Nephron progenitor cell (in vitro differentiated cells): ENCODE measurements around the gene CAMLG.
"Not testable (repeated sequence)": the region's sequence is repeated elsewhere in the genome, so short reads cannot be mapped to it uniquely, and the experiment has no call there.

Source experiments
- DNase-seq: peaks from one replicate; pipeline ENCODE4 v3.0.0; 2021
- H3K27ac Mint-ChIP-seq: 2 replicates; pipeline ENCODE4 v1.8.0; 2021; ENCODE audit warnings: mild to moderate bottlenecking, moderate library complexity, mixed read lengths
- H3K27me3 Mint-ChIP-seq: 2 replicates; pipeline ENCODE4 v1.8.0; 2021; ENCODE audit warnings: mild to moderate bottlenecking, low read depth, mixed read lengths; ENCODE audit not compliant: poor library complexity
- H3K36me3 Mint-ChIP-seq: 2 replicates; pipeline ENCODE4 v1.8.0; 2021; ENCODE audit warnings: low read depth, mixed read lengths
- H3K4me1 Mint-ChIP-seq: 2 replicates; pipeline ENCODE4 v1.8.0; 2021; ENCODE audit warnings: mixed read lengths
- H3K4me3 Mint-ChIP-seq: 2 replicates; pipeline ENCODE4 v1.8.0; 2021; ENCODE audit warnings: mild to moderate bottlenecking, moderate library complexity, mixed read lengths
- H3K9me3 Mint-ChIP-seq: 2 replicates; pipeline ENCODE4 v1.8.0; 2021; ENCODE audit warnings: mild to moderate bottlenecking, moderate library complexity, mixed read lengths
- TF ChIP-seq, protein P1 (sequence below): fragments of 200-600 bp; sonication (generic); IDR thresholded peaks from 2 replicates; pipeline ENCODE4 v1.5.0; 2021; ENCODE audit warnings: antibody characterized with exemption

CAMLG gene

DNA sequence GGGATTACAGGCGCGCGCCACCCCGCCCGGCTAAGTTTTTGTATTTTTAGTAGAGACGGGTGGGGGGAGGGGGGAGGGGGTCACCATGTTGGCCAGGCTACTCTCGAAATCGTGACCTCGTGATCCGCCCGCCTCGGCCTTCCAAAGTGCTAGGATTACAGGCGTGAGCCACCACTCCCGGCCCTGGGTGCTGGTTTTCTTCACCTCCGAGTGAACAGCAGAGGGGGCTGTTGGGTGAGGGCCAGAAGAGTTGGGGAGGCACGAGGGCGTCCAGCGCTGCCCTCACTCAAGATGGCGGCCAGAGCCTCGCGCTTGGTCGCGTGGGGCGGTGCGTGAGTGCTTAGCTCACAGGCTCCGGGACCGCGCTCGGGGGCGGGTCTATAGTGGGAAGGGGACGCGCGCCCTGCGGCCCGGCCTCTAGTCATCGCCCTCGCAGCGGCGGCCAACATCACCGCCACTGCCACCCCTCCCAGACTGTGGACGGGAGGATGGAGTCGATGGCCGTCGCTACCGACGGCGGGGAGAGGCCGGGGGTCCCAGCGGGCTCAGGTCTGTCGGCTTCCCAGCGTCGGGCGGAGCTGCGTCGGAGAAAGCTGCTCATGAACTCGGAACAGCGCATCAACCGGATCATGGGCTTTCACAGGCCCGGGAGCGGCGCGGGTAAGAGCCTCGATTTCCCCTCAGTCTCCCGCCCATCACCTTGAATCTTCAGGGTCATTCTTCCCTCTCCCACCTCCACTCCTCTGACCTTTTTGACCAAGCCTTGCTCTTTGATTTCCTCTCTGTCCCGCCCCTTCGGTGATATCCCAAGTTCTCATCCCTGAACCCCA lies at the start of gene CAMLG:
Gene CAMLG, plus strand, starts transcription at position 416 of the 830 bp plus-strand sequence. Its CDS starts 73 bp downstream, at position 489.
- Mint-ChIP-seq H3K27ac (peak within 1 kb of the TSS; percentile 96), H3K9me3 (no peaks in the 10 kb centered on the region), H3K36me3 (peaks cover 19% of the 10 kb centered on the region), H3K4me1 (peaks cover 26% of the 10 kb centered on the region), H3K4me3 (peak within 1 kb of the TSS; percentile 97), H3K27me3 (no peaks in the 10 kb centered on the region)
- peak; percentile 98 for DNase-seq
- TF ChIP-seq, protein P1, sequence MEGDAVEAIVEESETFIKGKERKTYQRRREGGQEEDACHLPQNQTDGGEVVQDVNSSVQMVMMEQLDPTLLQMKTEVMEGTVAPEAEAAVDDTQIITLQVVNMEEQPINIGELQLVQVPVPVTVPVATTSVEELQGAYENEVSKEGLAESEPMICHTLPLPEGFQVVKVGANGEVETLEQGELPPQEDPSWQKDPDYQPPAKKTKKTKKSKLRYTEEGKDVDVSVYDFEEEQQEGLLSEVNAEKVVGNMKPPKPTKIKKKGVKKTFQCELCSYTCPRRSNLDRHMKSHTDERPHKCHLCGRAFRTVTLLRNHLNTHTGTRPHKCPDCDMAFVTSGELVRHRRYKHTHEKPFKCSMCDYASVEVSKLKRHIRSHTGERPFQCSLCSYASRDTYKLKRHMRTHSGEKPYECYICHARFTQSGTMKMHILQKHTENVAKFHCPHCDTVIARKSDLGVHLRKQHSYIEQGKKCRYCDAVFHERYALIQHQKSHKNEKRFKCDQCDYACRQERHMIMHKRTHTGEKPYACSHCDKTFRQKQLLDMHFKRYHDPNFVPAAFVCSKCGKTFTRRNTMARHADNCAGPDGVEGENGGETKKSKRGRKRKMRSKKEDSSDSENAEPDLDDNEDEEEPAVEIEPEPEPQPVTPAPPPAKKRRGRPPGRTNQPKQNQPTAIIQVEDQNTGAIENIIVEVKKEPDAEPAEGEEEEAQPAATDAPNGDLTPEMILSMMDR = peak; percentile 60

DNA sequence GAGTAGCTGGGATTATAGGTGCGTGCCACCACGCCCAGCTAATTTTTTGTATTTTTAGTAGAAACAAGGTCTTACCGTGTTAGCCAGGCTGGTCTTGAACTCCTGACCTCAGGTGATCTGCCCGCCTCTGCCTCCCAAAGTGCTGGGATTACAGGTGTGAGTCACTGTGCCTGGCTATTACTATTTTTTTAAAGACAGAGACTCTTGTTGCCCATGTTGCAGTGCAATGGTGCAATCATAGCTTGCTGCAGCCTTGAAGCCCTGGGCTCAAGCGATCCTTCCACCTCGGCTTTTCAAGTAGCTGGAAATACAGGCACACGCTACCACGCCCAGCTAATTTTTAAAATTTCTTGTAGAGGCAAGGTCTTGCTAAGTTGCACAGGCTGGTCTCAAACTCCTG lies 48.2 kb upstream of the CAMLG start:
- H3K4me3 Mint-ChIP-seq, H3K27ac Mint-ChIP-seq, H3K4me1 Mint-ChIP-seq, H3K27me3 Mint-ChIP-seq, DNase-seq, H3K9me3 Mint-ChIP-seq: not testable (repeated sequence)
- peaks cover 78% of the 10 kb centered on the region for H3K36me3 Mint-ChIP-seq

DNA sequence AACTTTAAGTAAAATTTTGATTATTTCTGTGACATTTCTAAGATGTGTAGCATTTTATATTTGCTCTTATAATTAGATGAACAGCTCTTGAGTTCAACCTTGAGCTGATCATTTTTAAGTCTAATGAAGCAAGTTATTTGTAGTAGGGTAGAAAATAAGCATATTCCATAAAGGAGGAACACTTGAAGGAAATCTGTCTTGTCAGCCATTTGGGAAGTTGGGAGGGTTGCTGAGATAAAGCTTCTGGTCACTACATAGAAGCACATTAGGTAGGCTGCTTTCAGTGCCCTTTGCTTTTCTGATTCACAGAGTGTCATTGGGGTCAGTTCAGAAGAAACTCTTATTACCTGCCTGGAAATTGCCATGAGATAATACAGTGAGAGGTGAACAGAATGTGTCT lies 45.6 kb upstream of the CAMLG start:
- H3K4me3 Mint-ChIP-seq = no peak overlapping the region
- no peak for DNase-seq
- H3K4me1 Mint-ChIP-seq = no peaks in the 10 kb centered on the region
- H3K27ac Mint-ChIP-seq = no peak overlapping the region
- H3K27me3 Mint-ChIP-seq = no peaks in the 10 kb centered on the region
- TF ChIP-seq, protein P1 = no peak
- peaks cover 73% of the 10 kb centered on the region for H3K36me3 Mint-ChIP-seq
- no peaks in the 10 kb centered on the region for H3K9me3 Mint-ChIP-seq

DNA sequence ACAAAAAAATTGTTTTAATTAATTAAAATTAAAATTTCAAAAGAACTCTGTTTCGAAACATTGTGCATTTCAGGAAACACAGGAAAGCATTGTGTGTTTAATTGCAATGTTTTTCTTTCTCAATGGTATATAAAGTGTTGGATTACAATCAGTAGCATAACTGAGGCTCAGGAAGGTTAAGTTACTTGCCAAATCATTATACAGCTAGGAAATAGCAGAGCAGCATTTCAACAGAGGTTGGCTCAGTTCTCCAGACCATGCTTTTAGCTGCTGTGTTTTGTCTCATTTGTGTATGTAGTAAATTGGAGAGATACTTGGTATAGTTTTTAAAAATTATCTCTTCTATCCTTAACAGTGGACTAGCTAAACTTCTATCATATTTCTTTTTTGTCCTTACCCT lies 30.0 kb upstream of the CAMLG start:
- H3K36me3 Mint-ChIP-seq = peaks cover 60% of the 10 kb centered on the region
- no peak overlapping the region for H3K4me3 Mint-ChIP-seq
- peak overlapping the region; percentile 73 for H3K27ac Mint-ChIP-seq
- H3K4me1 Mint-ChIP-seq = no peaks in the 10 kb centered on the region
- TF ChIP-seq, protein P1 = no peak
- H3K27me3 Mint-ChIP-seq = no peaks in the 10 kb centered on the region
- H3K9me3 Mint-ChIP-seq = no peaks in the 10 kb centered on the region
- no peak for DNase-seq

DNA sequence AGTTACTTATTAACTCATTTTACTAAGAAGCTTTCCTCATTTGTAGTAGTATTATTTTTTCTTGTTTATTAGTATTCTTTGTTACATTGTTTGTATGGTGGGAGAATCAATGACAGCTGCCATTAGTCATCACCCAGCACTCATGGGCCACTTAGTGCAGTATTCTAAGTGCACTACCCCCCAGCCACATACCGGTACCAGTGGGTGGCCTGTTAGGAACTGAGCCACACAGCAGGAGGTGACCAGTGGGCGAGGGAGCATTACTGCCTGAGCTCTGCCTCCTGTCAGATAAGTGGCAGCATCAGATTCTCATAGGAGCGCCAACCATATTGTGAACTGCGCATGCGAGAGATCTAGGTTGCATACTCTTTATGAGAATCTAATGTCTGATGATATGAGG lies 24.2 kb upstream of the CAMLG start:
- no peak overlapping the region for H3K27ac Mint-ChIP-seq
- no peaks in the 10 kb centered on the region for H3K4me1 Mint-ChIP-seq
- TF ChIP-seq, protein P1 = no peak
- H3K36me3 Mint-ChIP-seq = peaks cover 70% of the 10 kb centered on the region
- no peaks in the 10 kb centered on the region for H3K27me3 Mint-ChIP-seq
- no peaks in the 10 kb centered on the region for H3K9me3 Mint-ChIP-seq
- DNase-seq = no peak
- H3K4me3 Mint-ChIP-seq = no peak overlapping the region

DNA sequence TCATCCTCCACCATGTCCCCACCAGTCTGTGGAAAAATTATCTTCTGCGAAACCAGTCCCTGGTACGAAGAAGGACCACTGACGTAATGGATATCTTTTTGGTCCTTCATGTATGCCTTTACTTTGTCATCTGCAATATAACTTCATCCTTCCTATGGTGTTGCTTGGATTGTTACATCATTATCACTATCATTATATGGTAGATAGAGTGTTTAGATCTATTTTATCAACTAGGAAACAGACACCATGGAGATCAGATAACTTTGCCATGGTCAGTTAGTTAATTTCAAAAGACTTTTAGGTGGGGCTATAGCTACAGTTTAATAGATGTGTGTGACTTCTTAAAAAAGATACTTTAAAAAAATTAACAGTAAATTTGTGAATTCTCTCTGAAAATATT lies 23.8 kb upstream of the CAMLG start:
- H3K27ac Mint-ChIP-seq = no peak overlapping the region
- H3K4me1 Mint-ChIP-seq = no peaks in the 10 kb centered on the region
- H3K4me3 Mint-ChIP-seq = no peak overlapping the region
- H3K9me3 Mint-ChIP-seq = no peaks in the 10 kb centered on the region
- TF ChIP-seq, protein P1 = no peak
- no peaks in the 10 kb centered on the region for H3K27me3 Mint-ChIP-seq
- peaks cover 66% of the 10 kb centered on the region for H3K36me3 Mint-ChIP-seq
- no peak for DNase-seq

DNA sequence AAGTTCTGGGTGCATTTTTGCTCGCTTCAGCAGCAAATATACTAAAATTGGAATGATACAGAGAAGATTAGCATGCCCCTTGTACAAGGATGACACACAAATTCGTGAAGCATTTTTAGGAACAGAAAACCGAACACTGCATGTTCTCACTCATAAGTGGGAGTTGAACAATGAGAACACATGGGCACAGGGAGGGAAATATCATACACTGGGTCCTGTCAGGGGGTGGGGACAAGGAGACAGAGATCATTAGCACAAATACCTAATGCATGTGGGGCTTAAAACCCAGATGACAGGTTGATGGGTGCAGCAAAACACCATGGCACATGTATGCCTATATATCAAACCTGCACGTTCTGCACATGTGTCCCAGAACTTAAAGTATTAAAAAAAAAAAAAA lies 22.9 kb upstream of the CAMLG start:
- DNase-seq, H3K4me1 Mint-ChIP-seq, H3K27ac Mint-ChIP-seq, H3K27me3 Mint-ChIP-seq, H3K9me3 Mint-ChIP-seq, H3K4me3 Mint-ChIP-seq: not testable (repeated sequence)
- peaks cover 63% of the 10 kb centered on the region for H3K36me3 Mint-ChIP-seq
